HEK293 (cell line): ENCODE data around the gene ITPKB.

ENCODE experiments used
- GLIS1 ChIP-seq: fragments of 450-650 bp; formaldehyde crosslinking; IDR thresholded peaks from 2 replicates; pipeline ENCODE4 v1.5.1; 2016; ENCODE audit warnings: missing biosample characterization, missing genetic modification characterization
- HOXD13 ChIP-seq: sonication (generic); formaldehyde crosslinking; IDR thresholded peaks from 2 replicates; pipeline ENCODE4 v1.8.0; 2022; ENCODE audit warnings: missing genetic modification reagents, borderline replicate concordance
- OSR2 ChIP-seq: fragments of 450-650 bp; formaldehyde crosslinking; IDR thresholded peaks from 2 replicates; pipeline ENCODE4 v1.5.1; 2016; ENCODE audit warnings: missing biosample characterization, missing genetic modification characterization
- PRDM1 ChIP-seq: fragments of 450-650 bp; formaldehyde crosslinking; IDR thresholded peaks from 2 replicates; pipeline ENCODE4; 2016; ENCODE audit warnings: missing biosample characterization, missing genetic modification characterization
- PRDM2 ChIP-seq: fragments of 450-650 bp; formaldehyde crosslinking; IDR thresholded peaks from 2 replicates; pipeline ENCODE4 v1.5.1; 2016; ENCODE audit warnings: missing biosample characterization, missing genetic modification characterization, borderline replicate concordance
- REPIN1 ChIP-seq: fragments of 450-650 bp; formaldehyde crosslinking; IDR thresholded peaks from 2 replicates; pipeline ENCODE4 v1.5.1; 2017; ENCODE audit warnings: missing biosample characterization, missing genetic modification characterization, low read depth
- TRIM28 ChIP-seq: IDR thresholded peaks from 2 replicates; pipeline ENCODE4 v1.6.1; 2011; ENCODE audit warnings: low read length, control low read depth, borderline replicate concordance
- TSHZ1 ChIP-seq: fragments of 450-650 bp; formaldehyde crosslinking; IDR thresholded peaks from 2 replicates; pipeline ENCODE4 v1.5.1; 2016; ENCODE audit warnings: missing biosample characterization, missing genetic modification characterization, borderline replicate concordance
- WT1 ChIP-seq: fragments of 450-650 bp; formaldehyde crosslinking; IDR thresholded peaks from 2 replicates; pipeline ENCODE4 v1.5.1; 2016; ENCODE audit warnings: missing biosample characterization, missing genetic modification characterization
- ZBTB11 ChIP-seq: fragments of 450-650 bp; formaldehyde crosslinking; conservative IDR thresholded peaks from 2 replicates; pipeline ENCODE4 v1.5.1; 2016; ENCODE audit warnings: low read depth, missing biosample characterization, missing genetic modification characterization
- ZNF114 ChIP-seq: fragments of 450-650 bp; formaldehyde crosslinking; IDR thresholded peaks from 2 replicates; pipeline ENCODE4 v1.5.0; 2017; ENCODE audit warnings: missing biosample characterization, missing genetic modification characterization
- ZNF175 ChIP-seq: fragments of 450-650 bp; formaldehyde crosslinking; IDR thresholded peaks from 2 replicates; pipeline ENCODE4 v1.5.1; 2016; ENCODE audit warnings: missing biosample characterization, missing genetic modification characterization
- ZNF19 ChIP-seq: fragments of 450-650 bp; formaldehyde crosslinking; IDR thresholded peaks from 2 replicates; pipeline ENCODE4; 2016; ENCODE audit warnings: missing biosample characterization, missing genetic modification characterization, low read depth
- ZNF223 ChIP-seq: fragments of 450-650 bp; formaldehyde crosslinking; IDR thresholded peaks from 2 replicates; pipeline ENCODE4 v1.5.1; 2016; ENCODE audit warnings: missing biosample characterization, missing genetic modification characterization
- ZNF23 ChIP-seq: fragments of 450-650 bp; formaldehyde crosslinking; IDR thresholded peaks from 2 replicates; pipeline ENCODE4 v1.5.1; 2016; ENCODE audit warnings: missing biosample characterization, missing genetic modification characterization, borderline replicate concordance
- ZNF354C ChIP-seq: fragments of 450-650 bp; formaldehyde crosslinking; IDR thresholded peaks from 2 replicates; pipeline ENCODE4 v1.5.1; 2016; ENCODE audit warnings: missing biosample characterization, missing genetic modification characterization, low read depth, borderline replicate concordance
- ZNF391 ChIP-seq: fragments of 450-650 bp; formaldehyde crosslinking; IDR thresholded peaks from 2 replicates; pipeline ENCODE4 v1.5.1; 2016; ENCODE audit warnings: low read depth, missing biosample characterization, missing genetic modification characterization, borderline replicate concordance
- ZNF513 ChIP-seq: fragments of 450-650 bp; IDR thresholded peaks from 2 replicates; pipeline ENCODE4 v1.5.1; 2018; ENCODE audit warnings: missing biosample characterization, missing genetic modification characterization
- ZNF529 ChIP-seq: fragments of 450-650 bp; formaldehyde crosslinking; IDR thresholded peaks from 2 replicates; pipeline ENCODE4 v1.5.1; 2017; ENCODE audit warnings: missing genetic modification characterization, missing biosample characterization; ENCODE audit not compliant: insufficient replicate concordance
- ZNF670 ChIP-seq: fragments of 450-650 bp; formaldehyde crosslinking; IDR thresholded peaks from 2 replicates; pipeline ENCODE4 v1.5.1; 2016; ENCODE audit warnings: missing biosample characterization, missing genetic modification characterization, low read depth
- ZNF785 ChIP-seq: fragments of 450-650 bp; formaldehyde crosslinking; IDR thresholded peaks from 2 replicates; pipeline ENCODE4 v1.5.1; 2016; ENCODE audit warnings: missing biosample characterization, missing genetic modification characterization
- ZSCAN18 ChIP-seq: fragments of 450-650 bp; formaldehyde crosslinking; IDR thresholded peaks from 2 replicates; pipeline ENCODE4 v1.5.1; 2016; ENCODE audit warnings: missing biosample characterization, missing genetic modification characterization

Gene ITPKB

GRCh38 chr1:226679853-226680516 is 59.1 kb downstream of the ITPKB start (continued):
- TF ChIP-seq REPIN1 (tag by site-specific recombination) (no peak), ZNF223 (tag by site-specific recombination) (no peak), TRIM28 (no peak), ZNF529 (tag by site-specific recombination) (no peak), HOXD13 (CRISPR knock-in tag) (no peak), TSHZ1 (tag by site-specific recombination) (no peak), WT1 (tag by site-specific recombination) (peak; percentile 64), ZNF175 (tag by site-specific recombination) (no peak), ZNF785 (tag by site-specific recombination) (no peak), ZNF354C (tag by site-specific recombination) (no peak), ZNF391 (tag by site-specific recombination) (no peak), PRDM1 (tag by site-specific recombination) (peak; percentile 92), ZSCAN18 (no peak), PRDM2 (tag by site-specific recombination) (no peak), OSR2 (tag by site-specific recombination) (no peak), ZNF114 (tag by site-specific recombination) (no peak), GLIS1 (tag by site-specific recombination) (peak; percentile 71), ZNF670 (tag by site-specific recombination) (no peak), ZNF23 (tag by site-specific recombination) (no peak), ZNF19 (tag by site-specific recombination) (no peak), ZNF513 (no peak), ZBTB11 (tag by site-specific recombination) (no peak)
